PFSK-1 (cell line): ENCODE data around the gene C1orf35.

ENCODE experiments used
- FOXP2 ChIP-seq: optimal IDR thresholded peaks from 2 replicates; pipeline ENCODE3; 2011; ENCODE audit warnings: borderline replicate concordance, control low read depth, inconsistent platforms; ENCODE audit not compliant: insufficient read depth; ENCODE audit errors: extremely low read length, extremely low read depth
- TAF1 ChIP-seq: IDR thresholded peaks from 2 replicates; pipeline ENCODE4 v1.6.1; 2012; ENCODE audit warnings: low read length, control low read depth, borderline replicate concordance; ENCODE audit not compliant: insufficient read depth

DNA sequence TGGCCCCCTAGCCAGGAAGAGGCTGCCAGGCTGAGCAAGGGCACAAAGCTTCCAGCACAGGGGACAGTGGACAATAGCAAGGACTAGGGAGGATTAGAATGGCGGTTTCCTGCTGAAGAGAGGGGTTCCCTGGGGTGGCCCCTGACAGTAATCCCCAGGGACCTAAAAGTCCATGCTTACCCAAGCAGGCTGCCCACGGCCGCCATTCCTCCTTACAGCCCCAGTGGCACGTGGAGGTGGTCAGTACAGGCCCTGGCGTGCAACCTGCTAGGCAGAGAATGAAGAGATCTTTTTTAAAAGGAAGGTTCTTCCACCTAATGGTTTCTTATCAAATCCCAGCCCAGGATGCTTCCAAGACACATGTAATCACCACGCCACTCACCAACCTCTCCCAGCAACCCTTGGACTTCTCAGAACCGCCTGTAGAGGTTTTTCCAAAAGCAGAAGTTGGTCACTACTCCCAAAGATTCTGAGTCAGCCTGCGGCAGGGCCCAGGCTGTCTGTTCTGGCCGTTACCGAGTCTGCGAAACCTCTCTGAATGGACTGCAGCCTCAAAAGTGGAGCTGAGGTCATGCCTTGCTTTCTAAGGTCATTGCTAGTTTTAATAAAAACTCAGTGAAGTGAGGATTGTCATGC lies 5.0 kb upstream of the C1orf35 start:
- TF ChIP-seq FOXP2 (no peak), TAF1 (no peak)
